ENCODE measurements around the gene SMAD6. TPM values are rescaled to one million over a fixed set of nuclear protein-coding genes. Genes with fewer than 3 reads are reported as not detected.

The SMAD6 gene
- total and polyA plus RNA-seq, 9 of the 15 experiments (the other 6 are each of a cell fraction or from before 2014, with no cell fraction given), result 0.10 to 15.5 (median 3.7) TPM

GRCh38 chr15:66783314-66783713, 81.3 kb downstream of the SMAD6 start:
- WGBS (ENCODE audit: insufficient coverage, low coverage, missing lambda C conversion rate), result 84% methylated on average over 5 of the region's 5 CpGs
- Histone ChIP-seq H3K9ac (ENCODE audit: insufficient read depth in 1 of 2, low read depth in 2 of 2, low read length in 2 of 2) (peak overlapping the region in 1 of 2 experiments; percentile 75; a peak in 1 of 4 replicates), H4K20me1 (replicated peaks; ENCODE audit: control insufficient read depth, insufficient read depth, low read length) (0 out of 2 replicates have a peak, but pooled peaks cover 4% of the 10 kb centered on the region), H3K9me1 (ENCODE audit: control insufficient read depth, insufficient read depth, low read length) (no peaks in the 10 kb centered on the region), H3K9me3 (replicated peaks; ENCODE audit: control insufficient read depth, insufficient read depth, low read depth, low read length) (no peaks in the 10 kb centered on the region), H3K36me3 (ENCODE audit: control insufficient read depth, insufficient read depth, low read length) (peaks cover 4% of the 10 kb centered on the region; the same call in 1 of the 3 replicates), H3K4me1 (replicated peaks in 1 of 2; ENCODE audit: control insufficient read depth in 2 of 2, insufficient read depth in 2 of 2, low read length in 2 of 2) (peaks cover 0 to 10% of the 10 kb centered on the region in 2 experiments; a peak in 2 of 5 replicates), H2AFZ (ENCODE audit: low read depth, low read length) (no peak overlapping the region), H3K4me2 (ENCODE audit: insufficient read depth, low read length) (no peak overlapping the region), H3K27me3 (ENCODE audit: control insufficient read depth in 2 of 2, insufficient read depth in 2 of 2, low read length in 2 of 2) (no peaks in the 10 kb centered on the region), H3K27ac (ENCODE audit: extremely low read depth, low read depth, low read length) (no peak overlapping the region), H3K4me3 (no peak overlapping the region), H3K79me2 (ENCODE audit: control insufficient read depth, insufficient read depth, low read length) (no peaks in the 10 kb centered on the region; the same call in 2 of the 3 replicates)
- peak; percentile 26 for FAIRE-seq
- no TSS peak for BruUV-seq (replicated peaks)
- CTCF ChIA-PET (ENCODE audit: low intra/inter-chr PET ratio), result no interaction called here
- intact Hi-C loops (cut with micrococcal nuclease), result no loop called here
- ATAC-seq, result no peak
- POLR2A ChIA-PET, result interaction anchor here (3.8 kb wide), 1 partner anchor 11 kb away, joined by 21 read pairs; no protein-coding TSS in a partner anchor
- TF ChIP-seq ZNF212 (CRISPR knock-in tag; IDR thresholded peaks at IDR 0.05), result no peak
- TF ChIP-seq ZNF764 (CRISPR knock-in tag; IDR thresholded peaks at IDR 0.05; ENCODE audit: low read depth), result no peak
- TF ChIP-seq ZBTB17 (CRISPR knock-in tag; IDR thresholded peaks at IDR 0.05), result no peak
- no peak for TF ChIP-seq ZNF644 (tag; IDR thresholded peaks at IDR 0.05; ENCODE audit: low read depth)
- TF ChIP-seq NR1H2 (CRISPR knock-in tag; IDR thresholded peaks at IDR 0.05), result no peak
- TF ChIP-seq ZMIZ1 (IDR thresholded peaks at IDR 0.05; ENCODE audit: low read depth in 2 of 2, low read length in 2 of 2), result no peak
- no peak for TF ChIP-seq POLR2G (IDR thresholded peaks at IDR 0.05; ENCODE audit: low read depth, low read length)
- no peak for TF ChIP-seq ZFP36 (IDR thresholded peaks at IDR 0.05; ENCODE audit: low read depth, low read length, partially characterized antibody)
- no peak for TF ChIP-seq SPI1 (IDR thresholded peaks at IDR 0.05; ENCODE audit: borderline replicate concordance, low read depth, low read length)
- TF ChIP-seq ZBTB12 (CRISPR knock-in tag; IDR thresholded peaks at IDR 0.05), result no peak
- no peak for TF ChIP-seq MLLT1 (IDR thresholded peaks at IDR 0.05)
- no peak for TF ChIP-seq ZNF778 (CRISPR knock-in tag; IDR thresholded peaks at IDR 0.05)
- TF ChIP-seq IFI16 (CRISPR knock-in tag; IDR thresholded peaks at IDR 0.05), result no peak
- no peak for TF ChIP-seq ZNF77 (CRISPR knock-in tag; IDR thresholded peaks at IDR 0.05)
- no peak for TF ChIP-seq TAF9B (IDR thresholded peaks at IDR 0.05; ENCODE audit: partially characterized antibody)
- TF ChIP-seq CSDE1 (IDR thresholded peaks at IDR 0.05), result no peak
- DNase-seq (ENCODE audit: extremely low read depth in 1 of 4, low spot score in 3 of 4), result no peak
- in situ Hi-C loops (cut with MboI), result no loop called here

All from K562 (cell line).